IPS-18a (cell line): ENCODE results near the gene LAMA5.

ENCODE experiments used
- H3K27ac ChIP-seq: one replicate; pipeline ENCODE4 v1.5.1; 2013; ENCODE audit warnings: low read length
- H3K27me3 ChIP-seq: one replicate; pipeline ENCODE4 v1.6.1; 2013; ENCODE audit warnings: mild to moderate bottlenecking, low read length; ENCODE audit not compliant: control insufficient read depth, insufficient read depth
- H3K36me3 ChIP-seq: one replicate; pipeline ENCODE4 v1.6.1; 2013; ENCODE audit warnings: low read depth, low read length; ENCODE audit not compliant: control insufficient read depth
- H3K4me1 ChIP-seq: one replicate; pipeline ENCODE4 v1.6.1; 2013; ENCODE audit warnings: low read depth, low read length; ENCODE audit not compliant: control insufficient read depth
- H3K4me3 ChIP-seq: one replicate; pipeline ENCODE4 v1.5.1; 2013; ENCODE audit warnings: low read length
- H3K9ac ChIP-seq: one replicate; pipeline ENCODE4 v1.6.1; 2013; ENCODE audit warnings: mild to moderate bottlenecking, low read length, moderate library complexity
- H3K9me3 ChIP-seq: one replicate; pipeline ENCODE4 v1.6.1; 2013; ENCODE audit warnings: low read depth, low read length; ENCODE audit not compliant: control insufficient read depth

Gene LAMA5

GRCh38 chr20:62282103-62282502, 85.0 kb downstream of the LAMA5 start:
- Histone ChIP-seq H3K9me3 (no peaks in the 10 kb centered on the region), H3K27ac (no peak overlapping the region), H3K4me3 (no peak overlapping the region), H3K36me3 (peaks cover 58% of the 10 kb centered on the region), H3K4me1 (no peaks in the 10 kb centered on the region), H3K27me3 (no peaks in the 10 kb centered on the region), H3K9ac (no peak overlapping the region)

- no peaks in the 10 kb centered on the region for H3K27me3 ChIP-seq
- H3K27ac ChIP-seq: no peak overlapping the region
- no peak overlapping the region for H3K4me3 ChIP-seq
- H3K36me3 ChIP-seq: peaks cover 52% of the 10 kb centered on the region
- no peaks in the 10 kb centered on the region for H3K9me3 ChIP-seq
- no peak overlapping the region for H3K9ac ChIP-seq
- no peaks in the 10 kb centered on the region for H3K4me1 ChIP-seq
Measured at GRCh38 chr20:62281161-62281933, 85.8 kb downstream of the LAMA5 start.

GRCh38 chr20:62280303-62280702, 86.8 kb downstream of the LAMA5 start:
- Histone ChIP-seq H3K4me3 (no peak overlapping the region), H3K27ac (no peak overlapping the region), H3K4me1 (no peaks in the 10 kb centered on the region), H3K9me3 (no peaks in the 10 kb centered on the region), H3K36me3 (peaks cover 45% of the 10 kb centered on the region), H3K9ac (no peak overlapping the region), H3K27me3 (no peaks in the 10 kb centered on the region)

GRCh38 chr20:62277253-62277652, 89.9 kb downstream of the LAMA5 start:
- Histone ChIP-seq H3K27ac (no peak overlapping the region), H3K4me1 (no peaks in the 10 kb centered on the region), H3K9me3 (no peaks in the 10 kb centered on the region), H3K27me3 (no peaks in the 10 kb centered on the region), H3K36me3 (peaks cover 38% of the 10 kb centered on the region), H3K4me3 (no peak overlapping the region), H3K9ac (no peak overlapping the region)

- no peak overlapping the region for H3K9ac ChIP-seq
- no peak overlapping the region for H3K4me3 ChIP-seq
- H3K4me1 ChIP-seq: no peaks in the 10 kb centered on the region
- H3K27ac ChIP-seq: no peak overlapping the region
- peaks cover 30% of the 10 kb centered on the region for H3K36me3 ChIP-seq
- no peaks in the 10 kb centered on the region for H3K27me3 ChIP-seq
- no peaks in the 10 kb centered on the region for H3K9me3 ChIP-seq
Measured at GRCh38 chr20:62276439-62276838, 90.7 kb downstream of the LAMA5 start.

GRCh38 chr20:62275219-62275618, 91.9 kb downstream of the LAMA5 start:
- no peaks in the 10 kb centered on the region for H3K4me1 ChIP-seq
- peaks cover 18% of the 10 kb centered on the region for H3K36me3 ChIP-seq
- H3K27ac ChIP-seq: no peak overlapping the region
- no peak overlapping the region for H3K4me3 ChIP-seq
- no peaks in the 10 kb centered on the region for H3K27me3 ChIP-seq
- no peak overlapping the region for H3K9ac ChIP-seq
- no peaks in the 10 kb centered on the region for H3K9me3 ChIP-seq

- no peak overlapping the region for H3K27ac ChIP-seq
- H3K9me3 ChIP-seq: no peaks in the 10 kb centered on the region
- H3K4me3 ChIP-seq: no peak overlapping the region
- no peaks in the 10 kb centered on the region for H3K27me3 ChIP-seq
- H3K36me3 ChIP-seq: peaks cover 12% of the 10 kb centered on the region
- no peaks in the 10 kb centered on the region for H3K4me1 ChIP-seq
- H3K9ac ChIP-seq: no peak overlapping the region
Measured at GRCh38 chr20:62274332-62274950, 92.7 kb downstream of the LAMA5 start.

- Histone ChIP-seq H3K9ac (no peak overlapping the region), H3K9me3 (no peaks in the 10 kb centered on the region), H3K4me1 (no peaks in the 10 kb centered on the region), H3K4me3 (no peak overlapping the region), H3K36me3 (peaks cover 7% of the 10 kb centered on the region), H3K27ac (no peak overlapping the region), H3K27me3 (no peaks in the 10 kb centered on the region)
Measured at GRCh38 chr20:62273416-62273815, 93.7 kb downstream of the LAMA5 start.

GRCh38 chr20:62272200-62272599, 94.9 kb downstream of the LAMA5 start:
- H3K4me3 ChIP-seq: no peak overlapping the region
- no peak overlapping the region for H3K27ac ChIP-seq
- H3K9ac ChIP-seq: no peak overlapping the region
- no peaks in the 10 kb centered on the region for H3K9me3 ChIP-seq
- no peaks in the 10 kb centered on the region for H3K27me3 ChIP-seq
- H3K4me1 ChIP-seq: no peaks in the 10 kb centered on the region
- H3K36me3 ChIP-seq: peaks cover 7% of the 10 kb centered on the region

GRCh38 chr20:62269871-62270270, 97.2 kb downstream of the LAMA5 start:
- Histone ChIP-seq H3K27me3 (no peaks in the 10 kb centered on the region), H3K4me1 (no peaks in the 10 kb centered on the region), H3K27ac (no peak overlapping the region), H3K9ac (no peak overlapping the region), H3K4me3 (no peak overlapping the region), H3K36me3 (peaks cover 15% of the 10 kb centered on the region), H3K9me3 (peaks cover 7% of the 10 kb centered on the region)

- Histone ChIP-seq H3K27ac (no peak overlapping the region), H3K9me3 (peaks cover 7% of the 10 kb centered on the region), H3K4me1 (no peaks in the 10 kb centered on the region), H3K36me3 (peaks cover 19% of the 10 kb centered on the region), H3K9ac (no peak overlapping the region), H3K4me3 (no peak overlapping the region), H3K27me3 (no peaks in the 10 kb centered on the region)
Measured at GRCh38 chr20:62269378-62269777, 97.7 kb downstream of the LAMA5 start.
